ENCODE results near the gene CEP164.

GRCh38 chr11:117302228-117302627 lies 25.4 kb upstream of the CEP164 start:
- TF ChIP-seq POLR2AphosphoS5 (IDR thresholded peaks at IDR 0.05; ENCODE audit: low read depth, low read length) (no peak), TAF1 (IDR thresholded peaks at IDR 0.05; ENCODE audit: low read depth, low read length) (no peak), POLR2A (IDR thresholded peaks at IDR 0.05; ENCODE audit: low read depth, low read length) (no peak), SPI1 (IDR thresholded peaks at IDR 0.05; ENCODE audit: low read depth, low read length) (peak; percentile 82)

Data from GM12891 (cell line).